COLO829 (cell line): ENCODE measurements around the gene MRTFA.
"Not testable (repeated sequence)": the region's sequence is repeated elsewhere in the genome, so short reads cannot be mapped to it uniquely, and the experiment has no call there.

Experiments
- DNase-seq: peaks from one replicate; pipeline ENCODE4 v3.0.0; 2012; ENCODE audit warnings: low spot score

The MRTFA gene

DNA sequence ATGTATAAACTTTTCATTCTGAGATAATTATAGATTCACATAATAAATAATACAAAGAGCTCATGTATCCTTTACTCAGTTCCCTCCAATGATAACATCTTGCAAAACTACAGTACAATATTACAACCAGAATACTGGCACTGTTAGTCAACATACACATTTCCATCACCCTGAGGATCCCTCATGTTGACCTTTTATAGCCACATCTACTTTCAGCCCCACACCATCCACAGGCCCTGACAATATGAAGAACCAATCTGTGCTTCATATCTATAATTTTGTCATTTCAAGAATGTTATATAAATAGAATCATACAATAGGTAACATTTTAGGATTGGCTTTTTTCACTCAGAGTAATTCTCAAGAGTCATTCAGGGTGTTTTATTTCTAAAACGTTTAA lies 115.5 kb downstream of the MRTFA start:
- DNase-seq = no peak

DNA sequence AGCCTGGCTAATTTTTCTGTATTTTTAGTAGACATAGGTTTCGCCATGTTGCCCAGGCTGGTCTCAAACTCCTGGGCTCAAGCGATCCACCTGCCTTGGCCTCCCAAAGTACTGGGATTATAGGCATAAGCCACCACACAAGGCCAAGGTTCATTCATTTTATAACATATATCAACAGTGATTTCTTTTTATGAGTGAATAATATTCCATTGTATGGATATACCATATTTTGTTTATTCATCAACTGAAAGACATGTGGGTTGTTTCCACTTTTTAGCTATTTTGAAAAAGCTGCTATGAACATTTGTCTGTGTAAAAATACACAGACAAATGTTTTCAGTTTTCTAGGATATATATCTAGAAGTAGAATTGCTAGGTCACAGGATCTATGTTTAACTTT lies 116.0 kb downstream of the MRTFA start:
- no peak for DNase-seq

DNA sequence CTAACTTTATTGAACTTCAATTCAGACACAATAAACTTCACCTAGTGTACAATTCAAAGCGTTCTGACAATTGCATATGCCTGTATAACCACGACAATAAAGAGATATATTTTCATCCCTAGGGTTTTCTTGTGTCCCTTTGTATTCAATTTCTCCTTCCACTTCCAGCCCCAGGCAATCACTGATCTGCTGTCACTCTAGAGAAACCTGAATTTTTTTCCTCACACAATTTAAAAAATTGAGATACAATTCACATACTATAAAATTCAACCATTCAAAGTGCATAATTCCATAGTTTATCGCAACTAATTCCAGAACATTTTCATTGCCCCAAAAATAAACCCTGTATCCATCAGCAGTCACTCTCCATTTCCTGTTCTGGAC lies 116.6 kb downstream of the MRTFA start:
- no peak for DNase-seq

DNA sequence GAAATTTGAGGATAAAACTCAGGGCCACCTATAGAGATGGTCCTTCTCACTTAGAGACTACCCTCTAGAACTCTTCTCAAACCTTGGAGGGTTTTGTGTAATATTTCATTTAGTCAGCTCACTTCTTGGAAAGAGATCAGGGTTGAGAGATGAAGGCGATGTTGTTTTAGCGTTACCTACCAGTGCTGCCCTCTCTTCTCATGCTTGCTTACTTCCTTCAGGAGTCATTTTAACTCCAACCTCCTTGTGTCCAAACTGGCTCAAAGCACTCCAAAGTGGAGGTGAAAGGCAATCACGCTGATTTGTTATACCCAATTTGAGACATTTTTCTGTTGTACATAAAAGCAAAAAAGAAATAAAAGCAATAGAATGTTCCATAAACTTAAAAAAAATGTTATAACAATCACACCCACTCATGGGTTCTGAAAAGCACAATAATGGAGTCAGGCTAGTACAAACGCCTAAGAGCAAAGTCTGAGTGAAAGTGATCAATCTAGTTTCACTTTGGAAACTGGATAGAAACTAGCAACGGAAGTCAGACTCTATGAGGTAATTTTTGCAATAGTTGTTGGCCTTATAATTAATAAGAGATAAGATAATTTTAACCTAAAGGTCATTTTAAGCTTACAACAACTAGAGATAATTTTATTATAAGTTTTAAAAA lies 117.1 kb downstream of the MRTFA start:
- no peak for DNase-seq

DNA sequence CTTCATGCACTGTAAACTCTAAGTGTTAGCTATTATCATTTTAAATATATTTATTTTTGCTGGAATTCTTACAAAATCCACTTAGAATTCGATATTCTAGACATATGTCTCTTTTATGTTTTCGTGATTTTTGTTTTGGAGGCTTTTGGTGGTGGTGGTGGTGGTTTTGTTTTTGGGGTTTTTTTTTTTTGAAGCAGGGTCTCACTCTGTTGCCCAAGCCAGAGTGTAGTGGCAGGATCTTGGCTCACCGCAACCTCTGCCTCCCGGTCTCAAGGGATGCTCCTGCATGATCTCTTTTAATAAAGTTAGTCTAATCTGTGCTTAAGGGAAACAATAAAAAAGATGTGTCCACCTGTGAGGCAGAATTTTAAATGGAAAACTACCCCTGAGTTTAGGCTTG lies 117.7 kb downstream of the MRTFA start:
- no peak for DNase-seq

DNA sequence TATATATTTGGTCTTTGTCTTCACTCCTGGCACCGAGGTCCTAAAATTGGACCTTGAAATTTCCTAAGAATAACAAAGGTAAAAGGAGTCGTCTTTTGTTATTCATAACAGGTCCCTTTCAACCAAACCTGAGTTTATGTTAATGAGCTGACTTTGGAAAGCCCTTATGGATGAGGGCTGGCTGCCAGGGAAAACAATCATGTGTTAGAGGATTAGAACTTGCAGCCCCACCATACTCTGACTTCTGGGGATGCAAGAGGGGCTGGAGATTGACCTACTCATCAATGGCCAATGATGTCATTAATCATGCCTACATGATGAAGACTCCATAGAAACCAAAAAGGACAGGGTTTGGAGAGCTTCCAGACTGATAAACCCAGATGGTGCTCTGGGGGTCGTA lies 118.9 kb downstream of the MRTFA start:
- no peak for DNase-seq

DNA sequence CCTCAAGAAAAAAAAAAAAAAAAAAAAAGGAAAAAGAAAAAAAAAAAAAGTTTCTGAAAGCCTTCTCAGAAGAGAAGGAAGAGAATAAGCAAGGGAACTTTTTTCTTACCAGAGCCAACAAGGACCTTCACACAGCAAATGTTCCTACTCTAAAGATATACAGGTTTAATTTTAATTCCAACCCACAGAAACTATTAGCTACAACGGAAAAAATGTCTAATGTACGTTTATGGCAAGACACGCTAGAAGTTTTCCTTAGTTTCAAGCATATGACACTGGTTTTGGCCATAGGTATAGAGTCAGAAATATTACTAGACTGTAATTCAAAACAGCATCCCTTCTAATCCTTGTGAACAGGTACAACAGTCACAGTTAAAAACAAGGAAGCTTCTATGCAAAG lies 120.1 kb downstream of the MRTFA start:
- DNase-seq = no peak

DNA sequence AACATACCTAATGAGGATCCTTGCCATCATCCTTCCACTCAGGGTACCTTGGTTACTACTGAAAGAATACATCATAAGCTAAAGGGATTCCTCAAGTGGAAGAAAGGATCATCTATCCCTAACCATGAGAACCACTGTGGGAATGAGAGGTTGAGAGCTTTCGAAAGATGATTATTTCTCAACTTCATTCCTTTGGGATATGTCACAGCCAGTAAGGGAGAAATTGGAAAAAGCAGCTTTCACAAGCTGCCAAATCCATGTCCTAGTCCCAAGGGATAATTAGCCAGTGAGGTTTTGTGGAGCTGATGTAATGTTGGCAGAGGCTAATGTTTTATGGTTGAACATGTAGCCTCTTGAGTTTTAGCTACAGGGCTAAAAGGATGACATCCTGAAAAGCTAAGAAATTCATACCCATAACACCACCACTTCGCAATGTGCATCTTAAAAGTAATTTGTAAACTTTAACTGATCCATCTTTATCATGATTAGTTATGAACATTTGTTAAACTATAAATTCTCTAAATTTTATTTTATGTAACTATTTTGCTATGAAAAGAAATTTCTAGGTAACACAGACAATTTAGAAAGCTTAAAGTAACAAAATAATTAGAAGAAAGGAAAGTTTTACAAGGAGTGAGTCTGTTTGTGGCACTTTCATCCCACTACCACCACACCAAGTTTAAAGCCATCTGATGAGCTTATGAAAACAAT lies 123.9 kb downstream of the MRTFA start:
- DNase-seq = peak; percentile 80

DNA sequence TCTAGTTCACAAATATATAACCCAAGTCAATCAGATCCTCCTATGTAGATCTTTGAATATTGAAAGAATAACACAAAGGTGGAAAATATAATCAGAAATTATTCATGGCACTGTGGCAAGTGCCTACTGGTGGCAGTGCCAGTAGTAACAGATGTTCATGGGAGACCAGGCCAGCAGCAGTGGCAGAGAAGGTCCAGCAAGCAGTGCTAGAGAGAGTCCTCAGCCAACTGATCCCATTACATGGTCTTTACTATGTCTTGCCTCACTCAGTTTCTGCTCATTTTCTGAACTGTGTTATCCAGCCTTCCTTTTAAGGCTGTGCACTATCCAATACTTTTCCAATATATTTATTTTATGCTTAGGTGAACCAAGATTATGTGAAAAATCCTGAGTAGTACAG lies 124.9 kb downstream of the MRTFA start:
- no peak for DNase-seq

DNA sequence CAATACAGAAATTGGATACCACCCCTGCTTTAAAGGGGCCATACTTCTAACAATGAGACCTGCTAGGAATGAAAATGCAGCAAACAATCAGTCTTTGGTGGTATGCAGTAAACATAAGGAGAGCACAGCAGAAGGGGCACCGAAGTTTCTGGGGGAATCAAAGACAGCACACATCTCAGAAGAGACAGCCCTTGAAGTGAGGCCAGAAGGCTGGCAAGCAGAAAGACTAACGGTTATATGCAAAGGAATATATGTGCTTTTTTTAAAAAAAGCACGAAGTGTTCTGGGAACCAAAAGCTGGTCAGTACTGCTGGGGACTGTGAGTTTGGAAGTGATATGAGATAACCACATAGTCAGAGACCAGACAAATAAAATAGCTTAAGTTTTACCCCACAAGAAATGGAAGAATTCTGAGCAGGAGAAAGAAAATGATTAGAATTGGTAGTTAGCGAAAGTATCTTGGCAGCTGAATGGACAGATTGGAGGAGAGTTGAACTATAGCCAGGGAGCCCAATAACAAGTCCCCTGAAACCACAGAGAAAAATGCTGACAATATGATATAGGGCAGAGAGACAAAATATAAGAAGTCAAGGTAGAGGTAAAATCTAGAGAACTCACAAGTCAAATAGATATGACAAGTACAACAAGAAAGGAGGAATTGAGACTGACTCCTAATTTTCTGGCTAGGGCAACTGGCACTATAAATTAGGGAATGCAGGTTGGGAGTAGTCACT lies 125.7 kb downstream of the MRTFA start:
- DNase-seq = no peak

DNA sequence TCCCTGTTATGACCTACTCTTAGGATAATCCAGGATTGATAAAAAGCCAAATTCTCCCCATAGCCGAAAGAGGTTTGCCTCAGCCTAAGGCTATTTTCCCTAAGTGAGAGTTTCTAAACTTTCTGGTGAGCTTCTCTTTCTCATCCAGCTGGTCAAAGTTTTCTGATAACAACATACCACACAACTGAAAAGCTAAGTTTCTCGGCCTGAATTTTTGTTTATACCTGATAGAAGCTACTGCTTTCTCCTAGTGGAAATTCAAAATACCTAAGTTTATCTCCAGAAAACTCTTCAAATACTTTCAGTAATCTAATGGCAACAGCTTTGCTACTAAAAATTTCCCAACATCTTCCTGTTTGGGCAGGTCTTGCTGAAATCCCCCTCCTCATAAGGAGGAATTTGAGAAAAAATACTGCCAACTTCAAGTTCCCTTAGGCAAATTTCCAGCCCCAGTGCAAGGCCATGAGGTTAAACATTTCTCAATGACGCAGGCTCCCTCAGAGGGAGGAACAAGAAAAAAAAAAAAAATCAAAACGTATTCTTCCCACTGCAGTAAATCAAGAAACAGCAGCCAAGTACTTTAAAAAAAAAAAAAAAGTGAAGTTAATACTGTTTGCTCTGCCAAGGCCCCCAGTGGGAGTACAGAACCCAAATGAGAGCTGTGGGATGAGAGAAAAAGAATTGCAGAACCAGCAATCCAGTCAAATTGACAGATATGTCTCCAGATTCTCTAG lies 127.0 kb downstream of the MRTFA start:
- DNase-seq = no peak

DNA sequence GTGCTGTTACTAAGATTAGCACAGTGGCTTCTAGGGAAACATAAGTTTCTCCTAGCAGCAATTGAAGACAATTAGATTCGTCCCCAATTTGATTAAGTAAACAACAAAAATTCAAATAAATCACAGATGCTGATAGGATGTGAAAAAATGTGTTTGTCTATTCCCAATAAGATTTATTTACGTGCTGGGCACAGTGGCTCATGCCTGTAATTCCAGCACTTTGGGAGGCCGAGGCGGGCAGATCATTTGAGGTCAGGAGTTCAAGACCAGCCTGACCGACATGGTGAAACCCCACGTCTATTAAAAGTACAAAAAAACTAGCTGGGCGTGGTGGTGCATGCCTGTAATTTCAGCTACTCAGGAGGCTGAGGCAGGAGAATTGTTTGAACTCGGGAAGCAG lies 128.5 kb downstream of the MRTFA start:
- DNase-seq = not testable (repeated sequence)

DNA sequence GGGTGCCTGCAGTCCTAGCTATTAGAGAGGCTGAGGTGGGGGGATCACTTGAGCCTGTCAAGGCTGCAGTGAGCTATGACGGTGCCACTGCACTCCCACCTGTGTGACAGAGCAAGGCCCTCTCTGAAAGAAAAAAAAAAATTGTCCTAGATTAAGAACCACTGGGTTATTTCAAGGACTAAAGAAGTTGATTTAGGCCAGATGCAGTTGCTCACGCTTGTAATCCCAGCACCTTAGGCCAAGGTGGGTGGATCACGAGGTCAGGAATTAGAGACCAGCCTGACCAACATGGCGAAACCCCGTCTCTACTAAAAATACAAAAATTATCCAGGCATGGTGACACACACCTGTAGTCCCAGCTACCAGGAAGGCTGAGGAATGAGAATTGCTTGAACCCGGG lies 129.0 kb downstream of the MRTFA start:
- DNase-seq = no peak

DNA sequence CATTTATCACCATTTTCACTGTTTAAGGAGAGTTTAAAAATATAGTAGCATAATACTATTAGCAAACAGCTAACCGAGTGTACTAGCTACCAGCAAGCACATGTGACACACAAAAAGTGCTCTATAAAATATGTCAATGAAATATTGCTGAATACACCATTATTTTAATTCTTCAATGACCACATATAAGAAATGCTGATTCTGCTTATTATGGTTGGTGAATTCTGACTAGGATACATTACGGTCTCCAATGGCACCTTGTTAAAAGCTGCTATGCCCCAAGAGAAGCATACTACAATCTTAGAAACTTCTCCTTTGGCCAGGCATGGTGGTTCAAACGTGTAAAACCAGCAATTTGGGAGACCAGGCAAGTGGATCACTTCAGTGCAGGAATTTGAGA lies 129.8 kb downstream of the MRTFA start:
- DNase-seq = no peak

DNA sequence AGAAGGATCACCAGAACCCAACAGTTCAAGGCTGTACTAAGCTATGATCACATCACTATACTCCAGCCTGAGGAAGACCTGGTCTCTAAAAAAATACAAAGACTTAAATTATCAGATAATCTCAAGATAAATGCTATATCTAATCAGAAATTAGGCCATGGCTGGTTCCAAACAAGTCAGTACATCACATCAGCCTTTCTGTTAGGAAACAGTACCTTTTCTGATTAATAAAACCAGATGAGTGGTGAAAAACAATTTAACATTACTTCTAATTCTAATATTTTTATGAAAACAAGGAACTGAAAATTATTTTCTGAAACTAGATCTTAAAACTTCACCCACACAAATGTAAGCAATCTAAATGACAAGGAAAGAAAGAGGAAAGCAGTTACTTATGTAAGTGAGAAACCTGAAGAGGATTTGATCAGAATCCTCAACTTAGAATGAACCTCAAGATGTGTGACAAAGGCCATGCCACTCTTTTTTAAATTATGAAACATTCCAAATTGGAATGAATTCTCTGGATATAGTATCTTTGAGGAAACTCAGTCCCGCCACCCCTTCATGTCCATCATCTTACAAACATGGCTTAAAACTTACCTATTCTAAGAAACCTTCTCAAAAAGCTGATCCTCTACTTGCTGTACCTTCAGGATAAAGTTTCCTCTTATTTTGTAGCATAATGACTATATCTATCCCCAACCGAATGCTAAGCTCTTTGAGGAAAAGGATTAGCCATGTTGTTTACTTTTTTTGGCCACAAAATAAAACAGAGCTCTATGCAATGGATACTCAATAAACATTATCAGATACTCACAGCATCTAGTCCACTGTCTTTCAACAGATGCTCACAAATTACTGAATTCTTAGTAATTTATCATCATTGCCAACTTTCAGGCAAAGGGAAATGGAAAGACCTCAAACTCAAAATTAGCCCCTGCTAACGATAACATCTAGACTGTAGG lies 132.0 kb downstream of the MRTFA start:
- no peak for DNase-seq

DNA sequence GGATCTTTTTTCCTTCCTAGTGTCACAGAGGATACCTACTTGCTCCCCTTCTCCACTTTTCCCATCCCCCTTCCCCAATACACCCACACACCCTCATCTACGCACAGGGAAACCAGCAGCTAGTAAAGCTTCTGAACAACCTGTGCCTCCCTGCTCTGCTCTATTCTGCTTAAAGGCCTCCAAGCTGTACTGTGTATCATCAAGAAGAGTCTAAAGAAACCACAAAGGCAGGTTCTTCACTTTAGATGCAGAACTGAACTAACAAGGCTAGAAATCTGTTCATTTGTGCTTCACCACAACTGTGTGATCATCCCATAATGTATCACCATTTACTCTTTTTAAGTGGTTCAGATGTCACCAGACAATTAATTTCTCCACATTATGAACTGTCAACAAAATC lies 133.6 kb downstream of the MRTFA start:
- no peak for DNase-seq

DNA sequence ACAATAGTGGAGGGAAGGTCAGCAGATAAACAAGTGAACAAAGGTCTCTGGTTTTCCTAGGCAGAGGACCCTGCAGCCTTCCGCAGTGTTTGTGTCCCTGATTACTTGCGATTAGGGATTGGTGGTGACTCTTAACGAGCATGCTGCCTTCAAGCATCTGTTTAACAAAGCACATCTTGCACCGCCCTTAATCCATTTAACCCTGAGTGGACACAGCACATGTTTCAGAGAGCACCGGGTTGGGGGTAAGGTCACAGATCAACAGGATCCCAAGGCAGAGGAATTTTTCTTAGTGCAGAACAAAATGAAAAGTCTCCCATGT lies 136.1 kb downstream of the MRTFA start:
- DNase-seq = not testable (repeated sequence)

DNA sequence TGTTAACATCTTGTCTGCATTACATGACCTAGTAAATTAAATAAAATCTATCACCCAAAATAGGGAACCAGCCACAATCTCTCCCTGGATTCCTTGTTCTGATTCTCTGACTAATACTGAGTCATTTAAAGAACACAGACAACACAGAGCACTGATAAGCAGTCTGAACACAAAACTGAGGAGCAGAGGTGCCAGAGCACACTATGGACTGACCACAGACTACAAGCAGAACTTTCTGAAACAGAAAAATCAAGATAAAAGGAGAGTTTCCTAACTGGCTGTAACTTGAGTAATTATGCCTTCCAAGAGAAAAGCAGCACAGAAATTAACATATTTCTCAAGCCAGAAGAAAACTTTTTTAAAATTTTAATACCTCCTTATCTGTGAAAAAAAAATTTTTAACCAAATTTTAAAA lies 137.3 kb downstream of the MRTFA start:
- DNase-seq = peak; percentile 90

DNA sequence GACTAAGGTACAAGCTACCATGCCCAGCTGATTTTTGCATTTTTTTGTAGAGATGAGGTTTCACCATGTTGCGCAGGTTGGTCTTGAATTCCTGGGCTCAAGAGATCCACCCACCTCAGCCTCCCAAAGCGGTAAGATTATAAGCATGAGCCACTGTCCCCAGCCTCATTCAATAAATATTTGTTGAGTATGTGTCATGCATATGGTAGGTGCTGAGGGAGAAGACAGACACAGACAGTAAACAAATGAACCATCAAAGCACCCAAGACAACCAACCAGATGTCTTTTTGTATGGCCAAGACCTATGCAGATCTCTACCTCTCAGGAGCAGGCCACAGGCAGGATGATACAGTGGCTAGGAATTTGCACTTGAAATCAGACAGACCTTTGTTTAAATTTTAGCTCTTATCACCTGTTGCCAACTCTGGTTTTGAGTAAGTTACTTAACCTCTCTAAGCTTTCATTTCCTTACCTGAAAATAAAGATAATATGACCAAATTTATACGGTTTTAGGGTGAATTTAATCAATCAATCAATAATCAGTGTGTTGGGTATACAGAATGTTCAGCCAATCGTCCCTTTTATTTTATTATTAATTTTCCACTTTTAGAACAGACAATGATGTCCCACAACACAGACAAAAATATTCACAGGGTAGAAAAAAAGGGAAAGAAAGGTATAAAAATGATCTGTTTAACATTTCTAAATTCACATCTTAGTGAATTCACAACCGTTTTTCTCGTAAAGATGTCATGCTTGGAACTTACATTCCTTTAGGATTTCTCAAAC lies 137.9 kb downstream of the MRTFA start:
- peak; percentile 77 for DNase-seq

DNA sequence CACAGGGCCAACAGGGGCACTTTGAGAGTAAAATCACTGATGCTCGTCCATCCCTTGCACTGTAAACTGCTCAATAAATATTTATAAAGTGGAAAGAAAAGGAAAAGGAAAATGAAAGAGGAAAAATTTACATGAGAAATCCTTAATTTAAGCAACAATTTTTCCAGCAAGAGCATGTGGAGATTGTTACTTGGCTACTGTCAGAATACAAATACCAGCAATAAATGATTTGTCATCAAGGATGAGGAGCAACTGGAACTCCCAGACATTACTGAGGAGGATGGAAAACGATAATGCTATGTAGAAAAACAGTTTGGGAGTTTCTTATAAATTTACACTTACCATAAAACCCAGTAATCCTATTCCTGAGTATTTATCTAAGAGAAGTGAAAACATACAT lies 143.1 kb downstream of the MRTFA start:
- no peak for DNase-seq
